GM18517 (cell line): ENCODE data around the gene BRD3.

Source experiments
- ATAC-seq: cut with Tn5 transposase; IDR thresholded peaks from one replicate; pipeline ENCODE4 v1.9.1; 2021; ENCODE audit warnings: mild to moderate bottlenecking, moderate library complexity; ENCODE audit not compliant: unreplicated experiment

The BRD3 gene

GRCh38 chr9:134055981-134056461 lies 11.8 kb downstream of the BRD3 start:
- no peak for ATAC-seq

GRCh38 chr9:134054891-134055811 lies 12.7 kb downstream of the BRD3 start:
- ATAC-seq, result no peak

GRCh38 chr9:134053941-134054761 lies 13.7 kb downstream of the BRD3 start:
- ATAC-seq, result no peak

DNA sequence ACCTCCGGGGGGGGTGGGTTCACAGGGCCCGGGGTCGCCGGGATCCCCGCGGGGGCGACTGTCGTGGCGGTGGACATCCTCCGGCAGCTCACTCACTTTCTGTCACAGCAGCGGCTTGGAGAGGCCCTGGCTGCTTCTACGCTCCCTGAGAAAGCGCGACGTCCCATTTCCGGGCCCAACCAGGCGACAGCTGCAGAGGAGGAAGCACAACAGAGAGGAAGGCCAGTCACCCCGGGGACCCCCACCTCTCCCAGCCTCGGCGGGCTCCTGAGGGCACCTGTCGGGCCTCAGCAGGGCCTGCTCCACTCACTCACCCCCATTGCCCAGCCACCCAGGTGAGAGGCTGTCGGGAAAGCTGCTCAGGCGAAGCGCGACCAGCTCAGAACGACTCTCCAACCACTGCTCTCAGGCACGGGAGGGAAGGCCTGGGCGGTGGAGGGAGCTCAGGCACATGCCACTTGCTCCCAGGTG lies 14.4 kb downstream of the BRD3 start:
- no peak for ATAC-seq

DNA sequence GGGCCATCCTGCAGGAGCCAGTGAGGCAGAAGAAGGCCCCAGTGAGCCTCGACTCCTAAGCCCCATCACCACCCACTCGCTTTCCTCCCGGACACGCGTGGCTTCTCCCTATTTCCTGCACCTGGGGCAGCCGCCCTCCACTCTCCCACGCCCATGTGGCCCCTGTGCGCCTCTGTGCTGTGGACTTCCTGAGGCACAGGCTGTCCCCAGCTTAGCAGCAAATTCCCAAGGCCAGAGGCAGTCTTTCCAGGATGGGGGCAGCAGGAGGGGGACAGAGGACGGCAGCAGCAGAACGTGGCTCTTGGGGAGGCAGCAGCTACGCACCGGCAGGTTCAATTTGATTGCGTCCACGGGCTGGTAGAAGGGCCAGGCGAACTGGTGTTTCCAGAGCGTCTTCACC lies 14.9 kb downstream of the BRD3 start:
- no peak for ATAC-seq

GRCh38 chr9:134052491-134052890 lies 15.3 kb downstream of the BRD3 start:
- ATAC-seq, result no peak

DNA sequence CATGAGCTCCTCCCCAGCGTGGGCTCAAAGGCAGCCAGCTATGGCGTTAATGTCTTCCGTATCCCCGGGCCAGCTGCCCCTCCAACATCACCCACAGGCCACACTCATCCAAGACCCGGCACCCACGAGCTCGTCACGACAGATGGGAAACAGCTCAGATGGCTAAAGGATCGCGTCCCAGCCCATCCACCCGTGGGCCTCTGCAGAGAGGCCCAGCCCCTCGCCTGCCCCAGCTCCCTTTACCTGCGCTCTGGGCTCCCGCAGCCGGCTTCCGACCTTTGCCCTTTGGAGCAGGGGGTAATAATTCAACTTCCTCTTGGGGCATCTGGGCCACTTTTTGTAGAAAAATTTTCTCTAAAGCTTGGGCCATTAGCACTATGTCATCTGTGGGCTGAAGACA lies 16.5 kb downstream of the BRD3 start:
- ATAC-seq, result no peak

DNA sequence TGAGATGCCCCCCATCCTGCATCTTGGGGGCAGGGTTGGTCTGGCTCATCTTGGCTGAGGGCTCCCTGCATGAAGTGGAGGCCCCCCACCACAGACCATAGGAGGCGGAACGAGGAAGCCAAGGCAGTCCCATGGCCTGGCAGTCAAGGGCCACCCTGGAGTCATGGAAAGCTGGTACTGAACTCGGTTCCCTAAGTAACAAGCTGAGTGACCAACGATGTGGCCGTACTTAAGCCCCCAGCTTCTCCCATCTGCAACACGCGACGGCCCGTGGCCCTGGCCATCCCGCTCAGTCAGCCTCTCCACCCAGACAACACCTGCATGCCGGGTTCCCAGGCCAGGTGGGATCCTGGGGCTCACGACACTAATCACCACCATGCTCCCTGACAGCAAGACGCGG lies 17.1 kb downstream of the BRD3 start:
- ATAC-seq, result no peak

- ATAC-seq, result no peak
These were observed 17.8 kb downstream of the BRD3 start for GRCh38 chr9:134049772-134050588.

DNA sequence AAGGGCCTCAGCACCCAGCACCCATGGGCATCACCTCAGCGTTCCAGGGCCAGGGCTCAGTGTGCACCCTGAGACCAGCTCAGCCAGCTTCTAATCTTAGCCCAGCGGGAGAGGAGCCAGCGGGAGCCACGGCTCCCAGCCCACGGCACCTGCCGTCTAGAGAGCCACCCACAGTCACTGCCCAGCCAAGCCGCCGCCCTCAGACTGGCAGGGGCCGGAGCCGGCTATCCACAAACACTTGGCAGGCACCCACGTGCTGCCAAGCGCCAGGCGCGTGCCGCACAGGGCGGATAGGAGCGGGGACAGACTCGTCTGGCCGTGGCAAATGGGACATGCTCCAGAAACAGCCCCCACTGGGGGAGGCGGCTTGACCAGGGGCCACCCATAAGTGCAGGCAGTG lies 18.6 kb downstream of the BRD3 start:
- no peak for ATAC-seq

DNA sequence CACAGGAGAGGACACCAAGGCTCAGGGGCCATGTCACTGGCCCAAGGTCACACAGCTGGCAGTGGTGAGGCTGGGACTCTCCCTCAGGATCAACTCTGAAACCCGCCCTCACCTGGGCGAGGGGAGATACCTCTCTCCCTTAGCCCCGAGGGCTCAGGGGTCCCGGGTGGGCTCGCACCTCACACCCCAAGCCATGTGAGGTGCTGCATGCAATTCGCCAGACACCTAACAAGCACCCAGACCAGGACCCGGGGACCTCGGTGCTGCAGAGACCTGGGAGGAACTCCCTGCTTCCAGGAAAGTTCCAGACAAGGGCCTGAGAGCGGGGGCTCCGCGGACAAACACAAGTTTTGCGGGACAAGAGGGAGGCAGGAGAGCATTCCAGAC lies 19.3 kb downstream of the BRD3 start:
- ATAC-seq, result no peak

GRCh38 chr9:134047868-134048581 lies 19.8 kb downstream of the BRD3 start:
- no peak for ATAC-seq

DNA sequence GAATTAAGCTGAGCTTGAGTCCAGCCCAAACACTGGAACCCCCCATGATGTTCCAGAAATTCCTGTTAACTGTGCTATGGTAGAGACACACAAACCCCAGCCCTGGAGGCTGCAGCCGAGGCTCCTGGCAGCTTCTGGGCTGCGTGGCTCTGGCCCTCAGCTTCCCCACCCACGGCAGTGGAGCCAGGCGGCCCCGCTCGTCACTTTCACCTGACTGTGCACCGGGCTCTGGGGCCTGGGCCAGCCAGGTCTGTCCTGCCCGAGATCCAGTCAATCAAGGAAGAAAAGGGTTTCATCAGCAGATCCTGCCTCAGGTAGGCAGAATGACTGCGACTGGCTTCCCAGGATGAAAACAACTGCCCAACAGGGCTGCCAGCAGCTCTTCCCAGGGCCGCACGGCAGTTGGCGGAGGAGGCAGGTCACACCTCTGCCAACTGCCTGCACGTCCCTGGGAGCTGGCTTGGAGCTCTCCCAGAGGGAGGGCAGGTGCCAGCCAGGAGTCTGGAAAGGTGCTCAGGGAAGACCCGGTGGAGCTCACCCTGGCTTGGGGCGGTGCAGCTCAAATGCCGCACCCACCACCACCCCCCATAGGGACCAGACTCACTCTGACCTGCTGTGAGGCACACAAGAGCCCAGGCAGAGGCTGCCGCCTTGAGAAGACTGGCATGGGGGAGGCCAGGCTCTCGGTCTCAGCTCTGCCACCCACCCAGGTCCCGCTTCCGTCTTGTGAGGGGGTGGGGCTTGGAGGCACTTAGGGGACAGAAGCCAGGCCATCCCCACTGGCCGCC lies 20.7 kb downstream of the BRD3 start:
- ATAC-seq, result no peak

- ATAC-seq, result no peak
These were observed 21.8 kb downstream of the BRD3 start for GRCh38 chr9:134045841-134046544.

- no peak for ATAC-seq
These were observed 22.9 kb downstream of the BRD3 start for GRCh38 chr9:134044944-134045343.

- no peak for ATAC-seq
These were observed 24.3 kb downstream of the BRD3 start for GRCh38 chr9:134043531-134043988.

GRCh38 chr9:134041649-134041962 lies 26.2 kb downstream of the BRD3 start:
- no peak for ATAC-seq

GRCh38 chr9:134040781-134041648 lies 26.8 kb downstream of the BRD3 start:
- ATAC-seq, result no peak
